ENCODE results near the gene UBA1.

UBA1 gene

DNA sequence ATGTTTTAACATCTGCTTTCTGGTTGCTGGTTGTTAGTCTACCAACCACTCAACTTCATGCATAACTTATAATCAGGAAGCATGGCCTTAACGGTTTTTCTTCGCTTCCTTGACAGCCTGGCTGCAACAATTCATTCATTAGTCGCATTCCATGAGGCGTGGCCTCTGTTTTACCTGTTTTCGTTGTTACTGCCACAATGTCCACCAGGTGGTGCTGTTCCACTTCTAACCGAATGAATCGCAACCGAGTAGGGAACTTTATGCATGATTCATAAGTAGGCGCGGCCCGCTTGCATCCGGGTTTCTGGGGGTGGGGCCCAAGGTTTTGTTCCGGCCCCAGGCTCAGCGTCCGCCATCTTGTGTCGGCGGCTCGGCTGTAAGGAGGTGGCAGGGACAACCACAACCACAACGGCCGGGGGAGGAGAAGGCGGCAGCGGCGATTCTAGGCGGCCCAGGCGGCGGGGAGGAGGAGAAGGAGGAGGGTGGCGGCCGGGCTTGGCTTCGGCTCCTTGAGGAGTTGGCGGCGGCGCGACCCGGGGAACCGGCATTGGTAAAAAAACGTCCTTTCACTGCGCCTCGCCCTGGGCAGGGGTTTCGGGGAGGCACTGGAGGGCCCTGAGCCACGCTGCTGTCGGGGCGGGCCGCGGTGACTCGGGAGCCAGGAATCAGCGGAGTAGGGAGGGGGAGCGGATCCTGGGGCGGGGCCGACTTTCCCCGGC, at the start of gene UBA1:
Gene UBA1, plus strand, starts transcription at position 355 of the 719 bp plus-strand sequence. CDS start 4,974 bp downstream, outside the sequence.
- DNase-seq (ENCODE audit: low read depth, low spot score): peak; percentile 99

DNA sequence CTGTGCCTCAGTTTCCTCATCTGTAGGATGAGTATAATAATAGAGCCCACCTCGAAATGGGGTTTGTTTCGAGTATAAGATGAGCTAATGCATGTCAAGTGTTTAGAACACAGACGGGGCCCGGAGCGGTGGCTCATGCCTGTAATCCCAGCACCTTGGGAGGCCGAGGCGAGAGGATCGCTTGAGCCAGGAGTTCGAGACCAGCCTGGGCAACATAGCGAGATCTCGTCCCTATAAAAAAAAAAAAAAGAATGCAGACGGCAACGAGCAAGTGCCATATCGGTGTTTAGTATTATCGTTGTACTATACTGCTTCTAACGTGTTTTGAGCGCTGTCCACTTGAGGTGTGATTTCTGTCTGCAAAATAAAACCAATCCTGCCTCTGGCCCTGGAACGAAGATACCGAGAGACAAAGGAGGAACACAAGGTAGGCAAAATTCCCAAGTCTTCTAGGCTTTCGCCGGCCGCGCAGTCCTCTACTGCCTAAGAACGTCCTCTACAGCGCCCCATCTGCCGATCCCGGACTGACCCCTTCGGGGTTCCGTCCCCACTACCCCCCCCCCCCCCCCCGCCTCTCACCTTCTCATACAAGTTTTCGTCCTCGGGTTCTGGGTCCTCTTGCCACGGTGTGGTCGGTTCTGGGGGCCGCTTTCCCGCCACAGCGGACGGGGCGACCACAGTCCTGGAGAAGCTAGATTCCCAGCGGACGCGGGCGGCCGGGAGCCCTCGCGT, 49.6 kb upstream of the UBA1 start:
- no peak for DNase-seq (ENCODE audit: low read depth, low spot score)

DNA sequence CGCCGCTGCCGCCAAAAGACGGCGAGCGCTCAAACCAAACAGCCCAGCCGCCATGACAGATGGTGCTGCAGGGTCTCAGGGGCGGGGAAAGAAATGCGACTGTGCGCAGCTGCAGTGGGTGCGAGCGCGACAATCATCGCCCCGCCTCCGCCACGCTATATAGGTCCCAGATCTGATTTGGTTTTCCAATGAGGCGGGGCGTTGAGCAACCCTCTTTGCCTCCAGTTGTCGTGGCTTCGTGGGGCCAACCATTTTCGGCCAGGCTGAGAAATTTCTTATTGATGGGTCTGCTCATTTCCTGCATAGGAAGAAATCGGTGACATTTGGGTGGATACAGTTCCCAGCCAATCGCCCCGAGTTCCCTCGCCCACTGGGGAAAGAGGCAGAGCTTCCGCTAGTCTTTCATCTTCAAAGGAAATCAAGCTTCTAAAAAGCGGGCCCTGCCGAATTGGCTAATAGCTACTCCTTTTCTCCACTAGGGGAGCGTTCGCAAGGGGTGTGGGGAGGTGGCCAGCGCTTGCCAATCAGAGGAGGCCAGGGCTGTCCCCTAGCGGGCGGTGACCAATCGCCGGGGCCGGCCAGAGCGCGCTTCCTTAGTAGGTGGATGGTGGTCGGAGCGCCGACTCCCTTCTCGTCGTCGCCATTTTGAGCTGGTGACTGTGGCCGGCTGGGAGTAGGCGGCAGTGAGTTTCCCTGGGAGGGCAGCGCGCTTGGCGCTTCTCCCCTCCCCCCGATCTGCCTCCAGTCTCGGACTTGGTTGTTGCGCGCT, 48.8 kb upstream of the UBA1 start, which contains the start of the genes NDUFB11 and RBM10:
Gene NDUFB11, minus strand, starts transcription at position 77 of the 769 bp plus-strand sequence. Its CDS starts 23 bp downstream, at position 54.
Gene RBM10, plus strand, starts transcription at position 596 of the 769 bp plus-strand sequence. CDS start 2,261 bp downstream, outside the sequence.
- peak; percentile 96 for DNase-seq (ENCODE audit: low read depth, low spot score)

DNA sequence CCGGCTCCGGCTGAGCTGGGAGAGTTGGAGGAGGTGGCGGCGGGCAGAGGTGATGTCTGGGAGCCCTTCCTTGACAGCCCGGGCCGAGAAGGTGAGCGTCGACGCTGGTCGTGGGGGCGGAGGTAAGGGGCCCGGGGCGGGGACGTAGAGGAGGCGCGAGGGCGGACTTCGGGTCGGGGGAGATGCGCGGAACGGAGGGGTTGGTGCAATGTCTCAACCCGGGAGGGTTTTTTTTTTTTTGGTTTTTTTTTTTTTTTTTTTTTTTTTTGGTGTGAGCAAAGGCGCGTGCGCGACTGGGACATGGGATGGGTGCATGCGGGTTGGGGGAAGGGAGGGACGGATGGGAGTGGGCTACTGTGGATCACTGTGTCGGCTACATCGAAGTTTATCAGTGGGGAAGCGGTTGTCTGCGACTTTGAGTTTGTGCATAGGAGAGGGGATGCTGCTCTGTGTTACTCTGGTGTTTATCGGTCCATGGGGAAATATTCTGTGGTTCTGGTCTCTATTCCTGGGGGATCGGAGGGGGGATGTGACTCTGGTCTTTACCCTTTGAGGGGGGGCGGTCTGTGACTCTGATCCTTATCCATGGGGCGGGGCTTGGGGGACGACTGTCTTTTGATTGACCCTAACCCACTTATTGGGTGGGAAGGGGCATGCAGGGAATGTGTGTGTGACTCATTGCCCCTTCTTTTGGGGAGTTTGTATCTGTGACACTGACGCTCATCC, 48.1 kb upstream of the UBA1 start:
- DNase-seq (ENCODE audit: low read depth, low spot score): peak; percentile 23

DNA sequence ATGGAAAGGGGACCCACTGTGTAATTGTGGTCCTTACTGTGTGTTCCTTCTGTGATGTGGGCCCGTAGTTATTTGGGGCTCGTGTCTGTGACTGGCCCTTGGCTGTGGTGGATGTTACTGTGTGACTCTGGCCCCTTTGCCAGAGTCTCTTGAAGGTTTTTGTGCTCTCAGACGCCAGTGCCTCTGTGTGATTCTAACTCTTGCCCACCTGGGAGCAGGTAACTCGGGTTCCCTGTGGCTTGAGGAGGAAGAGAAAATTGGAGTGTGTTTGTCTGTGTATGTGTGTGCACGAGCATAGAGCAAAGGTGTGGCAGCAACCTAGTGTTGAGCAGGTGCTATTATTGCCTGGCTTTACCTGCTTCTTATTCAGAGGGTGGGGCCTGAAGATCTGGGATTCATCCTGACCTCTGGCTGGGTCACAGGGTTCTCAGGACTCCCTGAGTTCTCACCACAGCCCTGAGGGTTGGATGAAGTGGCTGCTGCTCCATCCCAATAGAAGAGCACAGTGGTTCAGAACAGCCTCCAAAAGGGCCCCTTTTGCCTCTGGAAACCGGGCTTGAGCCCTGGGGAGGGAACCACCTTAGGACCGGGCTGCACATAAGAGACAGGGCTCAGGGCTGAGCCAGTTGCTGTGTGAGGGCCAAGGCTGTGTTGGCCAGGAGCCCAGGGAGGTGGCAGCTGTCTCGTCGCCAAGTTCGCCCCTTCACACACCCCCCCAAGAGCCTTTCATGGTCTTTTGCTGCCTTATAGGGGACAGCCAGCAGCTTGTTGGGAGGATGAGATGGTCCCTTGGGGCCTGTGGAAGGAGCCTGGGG, 47.3 kb upstream of the UBA1 start:
- DNase-seq (ENCODE audit: low read depth, low spot score): no peak

DNA sequence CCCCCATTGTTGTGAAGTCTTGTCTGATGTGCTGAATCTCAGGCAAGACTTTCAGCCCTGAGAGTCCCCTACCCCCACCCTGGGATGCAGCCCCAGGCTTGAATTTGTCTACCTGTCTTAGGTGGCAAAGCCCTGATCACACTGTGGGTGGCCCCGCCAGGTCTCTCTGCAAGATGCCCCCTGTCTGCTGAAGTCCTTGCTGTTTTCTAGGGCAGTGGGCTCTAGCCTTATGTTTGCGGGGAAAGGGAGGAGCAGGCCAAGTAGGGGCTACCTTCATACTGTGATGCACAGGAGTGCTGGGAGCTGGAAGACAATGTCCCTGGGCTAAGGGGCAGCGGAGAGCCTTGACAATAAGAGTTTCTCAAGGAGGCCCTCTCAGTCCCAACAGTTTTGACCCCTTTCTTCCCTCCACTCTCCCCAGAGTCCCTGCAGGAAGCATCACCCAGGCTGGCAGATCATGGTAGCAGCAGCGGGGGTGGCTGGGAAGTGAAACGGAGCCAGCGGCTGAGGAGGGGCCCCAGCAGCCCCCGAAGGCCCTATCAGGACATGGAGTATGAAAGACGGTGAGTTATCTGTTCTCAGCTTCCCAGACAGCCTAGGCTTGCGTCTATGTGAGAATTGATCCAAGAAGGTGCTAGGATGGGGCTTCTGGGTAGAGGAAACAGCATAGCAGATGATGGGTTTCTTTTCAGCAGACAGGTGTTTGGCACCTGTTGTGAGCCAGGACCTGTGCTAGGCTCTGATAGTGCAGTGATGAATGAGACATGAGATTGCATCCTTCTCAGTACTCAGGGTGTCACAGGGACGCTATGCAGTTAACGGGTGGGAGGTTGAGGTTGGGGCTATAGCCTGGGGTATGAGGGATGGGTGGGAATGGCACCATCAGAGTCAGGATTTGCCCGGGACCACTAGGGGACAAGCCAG, 46.4 kb upstream of the UBA1 start:
- no peak for DNase-seq (ENCODE audit: low read depth, low spot score)

DNA sequence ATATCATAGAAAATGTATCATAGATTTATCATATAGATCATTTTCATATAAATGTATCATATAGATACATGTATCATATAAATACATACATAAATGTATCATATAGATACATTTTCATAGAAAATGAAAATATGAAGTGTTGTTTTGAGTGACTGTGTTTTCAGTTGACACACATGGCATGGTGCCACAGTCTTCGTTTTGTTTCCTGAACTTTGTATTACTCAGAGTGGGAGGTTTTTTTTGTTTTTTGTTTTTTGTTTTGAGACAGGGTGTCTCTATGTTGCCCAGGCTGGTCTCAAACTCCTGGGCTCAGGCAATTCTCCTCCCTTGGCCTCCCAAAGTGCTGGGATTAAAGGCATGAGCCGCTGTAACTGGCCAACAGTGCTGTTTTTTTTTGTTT, 44.7 kb upstream of the UBA1 start:
- no peak for DNase-seq (ENCODE audit: low read depth, low spot score)

DNA sequence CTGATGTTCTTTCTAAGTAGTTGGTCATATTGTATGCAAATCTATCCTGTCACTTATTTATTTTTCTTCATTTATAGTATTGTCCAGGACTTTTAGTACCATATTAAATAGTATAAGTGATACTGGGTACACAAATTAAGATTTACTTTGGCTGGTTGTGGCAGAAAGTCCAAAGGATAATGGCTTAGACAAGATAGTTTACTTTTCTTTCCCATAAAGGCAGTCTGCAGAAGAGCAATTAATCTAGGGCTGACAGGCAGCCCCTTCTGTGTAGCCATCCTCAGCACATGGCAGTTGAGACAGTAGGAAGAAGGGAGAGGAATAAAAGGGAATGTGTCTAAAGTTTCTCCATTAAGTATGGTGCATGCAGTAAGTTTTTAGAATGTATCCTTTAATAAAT, 42.2 kb upstream of the UBA1 start:
- DNase-seq (ENCODE audit: low read depth, low spot score): no peak

DNA sequence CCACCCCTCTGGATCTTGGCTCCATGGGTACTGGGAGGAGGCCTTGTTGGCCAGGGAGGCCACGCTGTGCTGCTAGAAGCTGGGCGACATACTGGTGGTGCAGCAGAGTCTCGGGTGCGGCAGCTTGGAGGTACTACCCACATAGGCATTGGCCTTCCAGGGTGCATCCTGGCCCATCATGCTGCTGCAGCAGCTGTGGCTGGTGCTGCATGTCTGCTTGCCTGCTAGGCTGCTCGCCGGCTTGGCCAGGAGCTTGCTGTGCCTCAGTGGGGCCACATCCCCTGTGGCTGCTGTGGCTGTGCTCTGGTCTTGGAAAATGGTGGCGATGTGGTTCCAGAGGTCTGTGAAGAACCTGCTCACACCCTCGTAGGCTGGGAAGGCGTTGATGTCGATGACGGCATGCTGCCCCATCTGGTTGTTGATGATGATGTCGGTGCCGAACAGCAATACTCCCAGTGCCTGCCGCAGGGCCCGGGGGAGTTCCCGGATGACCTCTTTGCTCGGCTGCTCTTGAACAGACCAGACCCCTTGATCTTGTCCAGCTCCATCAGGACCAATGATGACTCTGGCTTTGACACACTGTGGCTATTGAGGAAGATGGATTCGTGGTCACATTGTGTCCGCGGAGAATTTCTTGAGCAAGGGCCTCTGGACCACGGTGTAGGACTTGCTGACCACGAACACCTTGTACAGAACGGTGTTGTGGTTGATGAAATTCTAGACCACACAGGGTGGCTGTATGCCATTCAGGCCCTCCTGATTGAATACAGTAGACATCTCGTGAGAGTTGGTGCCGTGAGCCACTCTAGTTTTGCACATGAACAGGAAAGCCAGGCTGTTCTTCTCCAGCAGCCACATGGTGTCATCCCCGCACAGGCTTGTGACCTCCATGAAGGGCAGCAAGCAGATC, 36.8 kb upstream of the UBA1 start:
- DNase-seq (ENCODE audit: low read depth, low spot score): peak; percentile 31

DNA sequence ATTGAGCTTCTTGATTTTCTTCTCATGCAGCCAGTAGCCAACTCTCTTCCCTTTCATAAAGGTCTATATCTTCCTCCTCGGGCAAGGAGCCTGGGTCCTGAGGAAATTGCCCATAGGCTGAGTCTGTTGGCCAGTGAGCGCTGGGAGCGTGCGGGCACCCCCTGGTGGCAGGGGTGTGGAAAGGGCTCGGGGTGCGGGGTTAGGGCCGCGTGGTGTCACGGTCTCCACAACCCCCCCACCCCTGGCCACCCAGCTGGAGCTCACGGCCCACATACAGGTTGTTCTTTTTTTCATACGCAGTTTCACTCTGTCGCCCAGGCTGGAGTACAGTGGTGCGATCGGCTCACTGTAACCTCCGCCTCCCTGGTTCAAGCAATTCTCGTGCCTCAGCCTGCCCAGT, 35.5 kb upstream of the UBA1 start:
- no peak for DNase-seq (ENCODE audit: low read depth, low spot score)

DNA sequence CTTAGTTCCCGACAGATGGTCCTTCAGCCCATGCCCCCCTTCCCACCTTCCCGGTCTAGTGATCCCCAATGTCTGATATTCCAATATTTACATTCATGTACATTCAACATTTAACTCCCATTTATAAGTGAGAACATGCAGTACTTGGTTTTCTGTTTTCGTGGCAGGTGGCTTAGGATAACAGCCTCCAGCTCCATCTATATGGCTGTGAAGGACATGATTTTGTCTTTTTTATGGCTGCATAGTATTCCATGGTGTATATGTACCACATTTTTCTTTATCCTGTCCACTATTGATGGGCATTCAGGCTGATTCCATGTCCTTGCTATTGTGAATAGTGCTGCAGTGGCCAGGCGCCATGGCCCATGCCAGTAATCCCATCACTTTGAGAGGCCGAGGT, 34.8 kb upstream of the UBA1 start:
- DNase-seq (ENCODE audit: low read depth, low spot score): no peak

DNA sequence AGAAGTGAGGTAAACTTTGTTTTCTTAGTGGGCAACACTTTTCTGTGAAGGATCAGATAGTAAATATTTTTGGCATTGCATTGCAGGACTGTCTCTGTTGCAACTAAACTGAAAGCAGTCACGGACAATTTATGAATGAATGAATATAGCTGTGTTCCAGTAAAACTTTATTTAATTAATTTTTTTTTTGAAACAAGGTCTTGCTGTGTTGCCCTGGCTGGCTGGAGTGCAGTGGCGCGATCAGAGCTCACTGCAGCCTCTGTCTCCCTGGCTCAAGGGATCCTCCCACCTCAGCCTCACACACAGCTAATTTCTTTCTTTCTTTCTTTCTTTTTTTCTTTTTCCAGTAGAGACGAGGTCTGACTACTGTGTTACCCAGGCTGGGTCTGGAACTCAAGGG, 32.8 kb upstream of the UBA1 start:
- DNase-seq (ENCODE audit: low read depth, low spot score): no peak

DNA sequence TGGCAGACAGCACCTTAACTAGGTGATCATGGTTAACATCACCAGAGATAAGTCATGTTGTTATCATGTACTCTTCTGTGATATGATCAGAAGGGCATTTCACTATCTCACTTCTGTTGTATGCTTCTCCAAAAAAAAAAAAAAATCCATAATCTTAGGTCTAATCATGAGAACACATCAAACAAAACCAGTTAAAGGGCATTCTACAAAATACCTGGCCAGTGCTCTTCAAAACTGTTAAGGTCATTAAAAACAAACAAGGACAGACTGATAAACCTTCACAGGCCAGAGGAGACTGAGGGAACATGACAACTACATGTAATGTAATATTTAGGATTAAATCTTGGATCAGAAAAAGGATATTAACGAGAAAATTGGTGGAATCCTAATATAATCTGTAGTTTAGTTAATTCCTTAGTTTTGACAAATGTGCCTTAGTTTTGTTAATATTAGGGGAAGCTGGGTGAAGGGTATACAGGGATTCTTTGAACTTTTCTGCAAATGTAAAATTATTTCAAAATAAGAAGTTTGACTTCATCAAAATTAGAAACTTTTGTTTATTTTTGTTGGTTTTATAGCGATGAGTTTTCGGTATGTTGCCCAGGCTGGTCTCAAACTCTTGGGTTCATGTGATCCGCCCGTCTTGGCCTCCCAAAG, 30.6 kb upstream of the UBA1 start:
- DNase-seq (ENCODE audit: low read depth, low spot score): no peak

DNA sequence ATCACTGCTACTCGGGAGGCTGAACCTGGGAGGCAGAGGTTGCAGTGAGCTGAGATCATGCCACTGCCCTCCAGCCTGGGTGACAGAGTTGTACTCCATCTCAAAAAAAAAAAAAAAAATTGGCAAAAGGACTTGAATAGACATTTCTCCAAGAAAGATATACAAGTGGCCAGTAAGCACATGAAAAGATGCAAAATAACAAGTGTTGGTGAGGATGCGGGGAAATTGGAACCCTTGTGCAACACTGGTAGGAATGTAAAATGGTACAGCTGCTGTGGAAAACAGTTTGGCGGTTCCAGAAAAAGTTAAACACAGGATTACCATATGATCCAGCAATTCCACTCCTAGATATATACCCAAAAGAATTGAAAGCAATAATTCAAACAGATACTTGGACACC, 29.2 kb upstream of the UBA1 start:
- DNase-seq (ENCODE audit: low read depth, low spot score): no peak

DNA sequence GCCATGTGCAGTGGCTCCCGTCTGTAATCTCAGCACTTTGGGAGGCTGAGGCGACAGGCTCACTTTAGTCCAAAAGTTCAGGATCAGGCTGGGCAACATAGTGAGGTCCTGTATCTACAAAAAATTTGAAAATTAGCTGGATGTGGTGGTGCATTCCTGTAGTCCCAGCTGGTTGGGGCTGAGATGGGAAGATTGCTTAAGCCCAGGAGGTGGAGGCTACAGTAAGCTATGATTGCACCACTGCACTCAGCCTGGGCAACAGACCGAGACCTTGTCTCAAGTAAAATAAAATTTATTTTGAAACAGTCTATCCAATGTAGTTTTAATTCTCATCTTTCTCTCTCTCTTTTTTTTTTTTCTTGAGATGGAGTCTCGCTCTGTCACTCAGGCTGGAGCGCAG, 27.5 kb upstream of the UBA1 start:
- DNase-seq (ENCODE audit: low read depth, low spot score): no peak

DNA sequence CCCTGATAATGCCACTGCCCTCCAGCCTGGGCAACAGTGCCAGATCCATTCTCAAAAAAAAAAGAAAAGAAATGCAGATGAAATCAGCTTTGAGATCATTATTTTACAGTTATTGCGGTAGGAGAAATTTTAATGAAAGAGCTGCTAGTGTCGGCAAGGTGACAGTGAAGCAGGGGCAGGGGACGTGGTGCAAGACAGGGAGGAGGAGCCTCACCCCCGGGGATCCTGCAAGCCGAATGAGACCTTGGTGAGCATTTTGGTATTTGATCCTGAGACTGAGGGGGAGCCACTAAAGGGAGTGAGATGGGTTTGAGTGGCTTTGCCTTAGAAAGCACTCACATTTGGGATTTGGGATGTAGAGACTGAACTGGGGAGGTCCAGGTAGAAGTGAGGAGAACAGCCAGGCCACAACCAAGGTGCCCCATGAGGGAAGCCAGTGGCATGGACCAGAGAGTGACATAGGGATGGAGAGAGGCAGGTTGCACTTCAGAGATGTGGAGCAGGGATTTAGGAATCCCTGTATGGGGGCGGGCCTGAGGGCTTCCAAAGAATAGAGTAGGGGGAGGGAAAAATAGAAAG, 25.0 kb upstream of the UBA1 start:
- no peak for DNase-seq (ENCODE audit: low read depth, low spot score)

DNA sequence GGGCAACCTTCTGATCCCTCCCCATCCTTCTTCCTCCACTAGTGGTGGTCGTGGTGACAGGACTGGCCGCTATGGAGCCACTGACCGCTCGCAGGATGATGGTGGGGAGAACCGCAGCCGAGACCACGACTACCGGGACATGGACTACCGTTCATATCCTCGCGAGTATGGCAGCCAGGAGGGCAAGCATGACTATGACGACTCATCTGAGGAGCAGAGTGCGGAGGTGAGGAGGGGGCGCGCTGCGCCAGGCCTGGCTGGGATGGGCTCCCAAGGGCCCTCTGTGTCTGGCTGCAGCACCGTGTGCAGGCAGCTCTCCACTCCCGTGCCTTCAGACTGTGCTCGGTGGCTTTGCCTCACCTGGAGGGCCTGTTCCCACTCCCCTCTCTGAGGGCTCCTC, 24.4 kb upstream of the UBA1 start:
- no peak for DNase-seq (ENCODE audit: low read depth, low spot score)

Measured in astrocyte of the hippocampus (primary cell).